Activated T-cell treated with anti-CD3 and anti-CD28 coated beads, Interleukin-2, amount 50 U/mL, for 48 hours (primary cell): Measurements from ENCODE around the gene DNASE2B.

Experiments used
- DNase-seq, 2 experiments: peaks; one replicate each; pipeline ENCODE4 v3.0.0-alpha.2; 2020

DNASE2B gene, protein sequence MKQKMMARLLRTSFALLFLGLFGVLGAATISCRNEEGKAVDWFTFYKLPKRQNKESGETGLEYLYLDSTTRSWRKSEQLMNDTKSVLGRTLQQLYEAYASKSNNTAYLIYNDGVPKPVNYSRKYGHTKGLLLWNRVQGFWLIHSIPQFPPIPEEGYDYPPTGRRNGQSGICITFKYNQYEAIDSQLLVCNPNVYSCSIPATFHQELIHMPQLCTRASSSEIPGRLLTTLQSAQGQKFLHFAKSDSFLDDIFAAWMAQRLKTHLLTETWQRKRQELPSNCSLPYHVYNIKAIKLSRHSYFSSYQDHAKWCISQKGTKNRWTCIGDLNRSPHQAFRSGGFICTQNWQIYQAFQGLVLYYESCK

DNA sequence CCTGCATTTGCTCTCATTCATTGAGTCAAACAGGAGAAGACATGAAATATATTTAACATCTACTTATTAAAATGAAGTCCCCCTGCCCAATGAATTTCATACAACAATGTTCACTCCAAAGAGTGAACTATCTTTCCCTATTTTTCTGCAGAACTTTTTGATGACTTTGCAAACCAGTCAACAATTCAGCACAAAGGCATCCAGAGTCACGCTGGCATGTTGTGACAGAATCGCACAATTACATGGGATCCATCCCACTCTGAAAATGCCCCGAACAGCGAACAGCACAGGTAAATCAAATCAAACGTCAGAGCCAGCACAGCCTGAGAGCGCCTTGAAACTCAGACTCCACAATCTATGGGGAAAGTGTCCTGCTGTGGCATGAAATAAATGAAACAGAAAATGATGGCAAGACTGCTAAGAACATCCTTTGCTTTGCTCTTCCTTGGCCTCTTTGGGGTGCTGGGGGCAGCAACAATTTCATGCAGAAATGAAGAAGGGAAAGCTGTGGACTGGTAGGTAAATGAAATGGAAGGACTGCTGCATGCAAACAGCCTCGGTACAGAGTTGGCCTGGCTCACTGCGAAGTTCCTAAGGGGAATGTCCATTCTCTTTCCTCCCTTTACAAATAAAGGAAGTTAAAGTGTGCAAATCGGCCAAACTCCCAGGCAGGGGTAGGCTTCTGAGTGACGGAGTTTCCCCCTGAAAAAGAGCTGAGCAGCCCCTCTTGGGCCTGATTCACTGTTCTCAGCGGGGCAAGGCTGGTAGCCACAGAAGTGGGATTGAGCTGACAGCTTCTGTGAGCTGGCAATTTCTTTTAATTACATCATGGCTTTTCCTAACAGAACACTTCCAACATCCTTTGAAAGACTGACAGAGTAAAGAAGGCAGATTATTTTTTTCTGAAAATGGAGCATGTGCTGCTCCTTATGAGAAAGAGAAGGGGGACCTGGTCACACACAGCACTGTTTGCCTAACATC lies at the start of gene DNASE2B:
Gene DNASE2B (plus strand): TSS at position 310 of the 981 bp plus-strand sequence. CDS start 81 bp downstream, at position 391.
- DNase-seq, result no peak

DNA sequence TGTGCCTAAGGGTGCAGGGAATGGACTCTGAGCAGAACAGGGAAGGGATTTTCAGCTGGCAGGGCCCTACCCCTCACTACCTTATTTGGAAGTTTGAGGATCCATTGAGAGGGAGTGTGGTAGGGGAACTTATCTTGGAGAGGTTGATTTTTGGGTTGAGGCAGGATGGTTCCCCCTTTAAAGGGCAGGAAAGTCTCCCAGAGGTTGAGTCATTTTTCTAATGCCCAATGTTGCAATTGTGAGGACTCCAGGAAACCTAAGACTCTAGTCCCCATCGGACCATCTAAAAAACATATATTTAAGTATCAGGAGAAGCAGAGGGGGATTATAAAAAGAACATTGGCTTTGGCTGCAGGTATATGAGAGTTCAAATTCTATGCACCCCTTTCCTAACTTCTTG lies 49.5 kb upstream of the DNASE2B start:
- no peak for DNase-seq

DNA sequence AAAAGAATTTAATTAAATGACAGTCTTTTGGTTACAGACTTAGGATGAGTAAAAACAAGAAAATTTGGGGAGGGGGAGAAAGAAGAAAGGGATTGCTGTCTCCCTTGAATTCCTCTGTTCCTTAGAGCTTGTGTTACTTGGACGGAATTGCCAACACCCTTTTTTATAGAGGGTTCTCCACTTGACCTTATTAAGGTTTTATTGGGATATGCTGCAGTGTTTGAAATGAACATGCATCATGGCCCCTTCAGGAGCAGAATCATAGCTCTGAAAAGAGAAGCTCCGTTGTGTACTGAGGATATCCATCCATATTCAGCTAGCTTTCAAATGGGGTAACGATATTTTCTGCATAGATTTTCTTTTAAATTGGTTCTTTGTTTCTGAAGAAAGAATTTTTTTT lies 48.2 kb upstream of the DNASE2B start:
- DNase-seq, result no peak

DNA sequence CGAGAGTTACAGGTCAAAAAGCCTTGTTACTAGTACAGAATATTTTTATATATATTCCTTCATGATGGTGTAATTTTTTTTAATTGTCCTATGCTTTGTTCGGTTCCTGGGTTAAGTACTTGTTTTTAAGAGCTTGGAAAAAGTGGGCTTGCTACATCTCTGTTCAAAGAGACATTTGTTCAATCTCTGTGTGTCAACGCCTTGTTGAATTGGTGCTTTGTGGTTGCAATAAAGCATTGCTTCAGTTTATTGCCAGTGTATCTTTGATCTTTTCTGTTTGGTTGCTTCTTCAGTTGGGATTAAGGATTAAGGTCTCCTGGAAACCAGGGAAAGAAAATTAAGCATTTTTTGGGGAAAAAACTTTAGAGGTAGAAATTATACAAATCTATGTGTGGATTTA lies 47.7 kb upstream of the DNASE2B start:
- no peak for DNase-seq

DNA sequence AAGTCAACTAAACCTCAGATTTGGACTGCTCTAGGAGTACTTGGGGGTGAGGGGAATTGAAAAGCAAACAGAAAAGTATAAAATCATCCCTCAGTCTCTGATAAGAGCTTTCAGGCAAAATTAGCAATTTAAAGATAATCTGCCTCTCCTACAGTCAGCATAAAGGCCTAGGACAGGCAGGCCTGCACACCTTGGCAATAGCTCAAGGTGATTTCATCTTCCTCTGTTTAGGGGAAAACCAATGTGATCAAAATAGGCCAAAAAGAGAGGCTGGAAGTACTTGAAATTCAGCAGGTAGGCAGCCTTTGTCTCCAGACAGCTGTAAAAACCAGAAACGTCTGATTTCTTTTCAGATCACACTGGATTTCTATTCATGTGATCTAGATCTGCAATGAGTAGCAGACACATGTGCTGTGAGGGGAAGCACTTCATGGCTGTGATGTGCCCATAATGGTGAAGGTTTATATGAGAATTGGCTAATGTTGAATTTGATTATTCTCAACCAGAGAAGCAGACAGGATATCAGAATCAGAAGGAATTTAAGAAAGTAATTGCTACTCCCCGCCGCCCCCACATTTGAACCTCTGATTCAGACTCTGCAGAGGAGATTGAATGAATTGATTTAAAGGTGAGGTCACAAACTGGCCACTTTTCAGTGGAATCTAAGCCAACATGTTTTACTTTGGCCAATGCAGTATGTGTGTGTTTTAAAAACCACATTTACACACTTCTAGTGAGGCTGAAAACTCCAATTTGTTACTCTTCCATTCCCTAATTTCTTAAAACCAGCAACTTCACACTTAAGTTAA lies 45.8 kb upstream of the DNASE2B start:
- no peak for DNase-seq

DNA sequence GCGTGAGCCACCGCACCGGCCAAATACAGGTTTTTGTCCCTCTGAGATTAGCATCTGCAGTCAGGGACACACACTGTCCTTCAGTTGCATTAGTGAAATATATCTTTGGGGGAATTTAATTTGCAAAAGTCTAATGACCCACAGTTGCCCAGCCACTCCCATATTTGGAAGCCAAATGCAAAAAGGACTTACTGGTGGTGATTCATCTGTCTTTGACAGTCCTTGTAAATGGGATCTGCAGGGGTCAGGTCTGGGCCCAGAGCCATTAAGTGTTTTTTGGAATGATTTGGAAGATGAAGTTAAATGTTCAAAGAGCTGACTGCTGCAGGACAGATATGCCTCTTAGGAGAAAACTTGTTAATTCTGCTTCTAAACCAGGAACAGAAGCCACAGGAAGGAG lies 44.6 kb upstream of the DNASE2B start:
- DNase-seq, result no peak

DNA sequence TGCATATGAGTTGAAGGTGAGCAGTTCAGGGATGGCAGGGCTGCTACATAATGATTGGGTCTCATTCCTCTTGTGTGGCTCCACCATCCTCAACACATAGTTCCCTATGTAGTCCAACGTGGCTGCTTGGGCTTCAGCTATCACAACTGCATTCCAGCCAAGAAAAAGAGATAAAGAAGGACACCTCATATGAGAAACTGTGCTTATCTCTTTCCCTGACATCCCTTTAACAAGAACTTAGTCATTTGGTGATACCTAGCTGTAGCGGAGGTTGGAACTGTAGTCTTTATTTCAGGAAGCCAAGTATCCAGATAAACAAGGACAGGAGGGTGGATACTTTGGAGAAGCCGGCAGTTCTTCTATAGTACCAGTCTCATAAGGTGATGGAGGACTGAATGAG lies 42.7 kb upstream of the DNASE2B start:
- DNase-seq, result no peak

DNA sequence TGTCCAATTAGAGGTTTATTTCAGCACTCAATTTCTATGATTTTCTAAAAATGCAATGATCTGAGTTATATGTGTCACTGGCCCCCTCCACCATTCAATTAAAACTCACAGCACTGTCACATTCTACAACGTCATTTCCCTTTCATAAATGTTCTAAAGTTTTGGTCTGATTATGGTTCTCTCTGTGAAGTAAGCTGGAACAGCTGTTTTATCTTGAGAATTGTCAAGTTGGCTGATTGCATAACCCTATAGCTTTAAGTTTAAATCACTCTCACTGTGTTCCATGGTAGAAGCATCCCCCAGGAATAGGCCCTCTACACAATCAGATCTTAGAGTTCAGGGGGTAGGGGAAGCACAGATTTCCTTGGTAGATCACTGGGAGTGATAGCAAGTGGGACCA lies 41.4 kb upstream of the DNASE2B start:
- no peak for DNase-seq

DNA sequence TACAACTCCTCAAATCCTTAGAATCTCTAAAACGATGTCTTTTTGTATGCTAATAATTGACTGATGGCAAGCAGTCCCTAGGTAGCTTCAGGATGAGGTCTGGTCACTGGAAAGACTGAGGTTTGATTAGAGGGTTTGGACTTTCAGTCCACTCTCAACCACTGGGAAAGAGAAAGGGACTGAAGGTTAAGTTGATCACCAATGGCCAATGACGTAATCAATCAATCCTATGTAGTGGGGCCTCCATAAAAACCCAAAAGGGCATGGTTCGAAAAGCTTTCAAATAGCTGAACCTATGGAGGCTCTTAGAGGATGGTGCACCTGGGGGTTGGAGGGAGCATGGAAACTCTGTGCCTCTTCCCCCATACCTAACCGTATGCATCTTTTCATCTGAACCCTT lies 39.6 kb upstream of the DNASE2B start:
- DNase-seq, result no peak

DNA sequence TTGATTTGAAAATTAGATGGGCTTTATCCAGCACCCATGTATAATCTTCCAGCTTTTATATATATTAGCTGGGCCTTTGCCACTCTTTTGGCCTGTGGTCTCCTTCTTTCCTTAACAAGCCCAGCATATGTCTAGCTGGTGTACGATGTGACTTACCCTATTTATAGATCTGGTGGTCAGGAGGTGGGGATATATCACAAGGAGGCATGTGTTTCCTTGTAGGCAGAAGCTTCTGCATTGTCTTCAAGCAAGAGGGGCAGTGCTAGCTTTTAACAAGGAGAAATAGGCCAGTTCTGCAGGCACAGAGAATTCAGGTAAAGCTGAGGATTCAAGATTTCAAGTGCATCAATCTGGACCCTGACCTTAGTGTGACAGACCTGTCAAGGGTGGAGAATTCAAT lies 38.0 kb upstream of the DNASE2B start:
- DNase-seq, result no peak

DNA sequence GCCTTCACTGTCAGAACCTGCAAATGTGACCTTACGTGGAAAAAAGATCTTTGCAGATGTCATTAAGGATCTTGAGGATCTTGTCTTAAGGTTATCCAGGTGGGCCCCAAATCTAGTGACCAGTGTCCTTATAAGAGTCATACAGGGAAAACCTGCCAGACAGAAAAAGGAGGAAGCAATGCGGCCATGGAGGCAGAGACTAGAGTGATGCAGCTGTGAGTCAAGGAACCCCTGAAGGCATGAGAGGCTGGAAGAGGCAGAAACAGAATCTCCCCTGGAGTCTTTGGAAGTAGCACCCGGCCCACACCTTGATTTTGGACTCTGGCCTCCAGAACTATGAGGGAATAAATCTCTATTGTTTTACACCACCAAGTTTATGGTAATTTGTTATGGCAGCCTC lies 36.5 kb upstream of the DNASE2B start:
- DNase-seq, result no peak

DNA sequence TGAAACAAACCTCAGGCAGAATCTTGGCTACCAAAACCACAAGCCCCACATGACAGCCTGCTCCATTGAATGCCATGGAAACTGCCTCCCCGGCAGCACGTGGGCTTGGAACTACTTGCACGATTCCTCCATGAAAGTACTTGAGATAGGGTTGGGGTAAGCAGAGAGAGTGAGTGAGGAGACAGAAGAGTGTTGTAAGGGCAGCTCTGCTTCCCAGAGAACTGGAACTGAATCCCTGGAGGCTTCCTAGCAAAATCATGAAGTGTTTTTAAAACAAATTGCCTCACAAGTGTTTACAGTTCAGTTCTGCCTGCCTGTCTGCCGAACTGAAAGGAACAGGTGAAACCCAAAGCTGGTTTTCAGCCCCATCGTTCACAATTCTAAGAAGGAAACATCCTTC lies 35.3 kb upstream of the DNASE2B start:
- DNase-seq, result no peak

DNA sequence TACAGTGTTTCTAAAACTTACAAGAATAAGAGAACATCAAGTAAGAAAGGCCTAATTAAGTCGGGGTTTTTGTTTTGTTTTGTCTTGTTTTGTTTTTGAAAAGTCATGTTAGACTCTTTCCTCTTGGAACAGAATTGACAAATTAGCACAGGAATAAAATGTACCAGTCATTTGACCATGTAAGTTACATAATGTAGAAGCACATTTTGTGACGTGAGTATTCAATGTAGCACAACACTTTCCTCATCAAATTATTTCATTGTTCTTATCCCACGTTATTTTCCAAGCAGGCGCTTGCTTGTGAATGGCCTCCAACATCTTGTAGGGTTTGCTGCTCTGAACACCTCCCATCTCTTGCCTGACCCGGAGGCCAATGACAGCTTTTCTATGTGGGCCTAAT lies 34.7 kb upstream of the DNASE2B start:
- DNase-seq, result no peak

DNA sequence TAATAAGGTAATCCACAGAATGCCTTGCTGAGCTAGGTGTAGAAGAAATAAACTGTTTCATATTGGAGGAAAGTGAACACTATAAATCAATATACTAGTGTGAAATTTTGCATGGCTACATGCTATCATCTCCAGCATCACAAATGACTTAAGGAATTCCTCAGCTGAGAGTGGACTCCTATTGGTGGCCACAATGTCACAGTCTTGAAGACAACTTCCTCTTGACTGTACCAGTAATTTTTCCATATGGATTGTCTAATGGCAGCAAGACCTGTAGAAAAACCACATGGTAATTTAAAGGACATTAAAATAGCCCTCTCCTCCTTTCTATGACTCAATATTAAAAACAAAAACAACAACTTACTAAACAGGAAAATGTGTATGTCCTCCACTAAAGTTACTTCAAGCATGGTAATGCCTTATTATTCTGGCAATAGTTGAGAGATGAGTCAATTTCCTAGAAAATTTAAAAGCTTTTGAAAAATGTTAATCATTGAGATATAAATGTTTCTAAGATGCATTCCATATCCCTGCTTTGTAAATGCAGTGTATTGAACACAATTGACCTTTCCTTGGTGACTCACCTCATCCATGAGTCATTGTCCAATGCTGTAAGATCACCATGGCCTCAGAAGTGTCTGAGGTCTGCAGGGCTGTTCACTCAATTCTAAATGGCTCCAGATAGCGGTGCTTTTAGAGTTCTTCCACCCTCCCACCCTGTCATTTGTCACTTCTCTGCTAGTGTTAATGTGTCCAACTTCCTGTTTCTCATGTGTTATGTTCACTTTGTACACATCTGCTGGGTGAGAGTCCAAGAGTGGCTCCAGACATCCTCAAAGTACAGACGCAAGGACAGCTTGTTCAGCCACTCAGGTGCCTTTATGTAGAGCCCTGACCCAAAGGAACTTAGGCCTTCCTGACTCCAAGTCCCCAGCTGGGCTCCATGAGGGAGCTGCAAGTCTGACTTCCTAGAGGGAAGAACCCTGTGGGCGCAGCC lies 32.8 kb upstream of the DNASE2B start:
- peak in 1 of 2 experiments; percentile 18 for DNase-seq

DNA sequence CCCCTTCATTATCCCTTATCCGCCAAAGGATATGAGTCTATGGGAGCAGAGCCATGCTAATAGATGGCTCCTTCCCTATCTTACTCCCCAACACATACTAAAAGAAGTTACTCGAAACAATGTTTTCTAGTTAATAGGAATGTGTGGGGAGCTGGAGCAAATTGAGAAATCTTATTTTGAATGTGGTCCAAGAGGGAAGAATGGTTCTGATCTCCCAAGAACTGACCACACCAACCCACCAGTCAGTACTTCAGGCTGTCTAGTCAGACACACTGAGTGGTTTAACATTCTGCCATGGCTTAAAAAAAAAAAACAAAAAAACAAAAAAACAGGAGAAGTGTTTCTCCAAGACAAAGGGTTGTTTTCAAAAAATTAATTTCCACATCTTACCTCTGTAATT lies 31.5 kb upstream of the DNASE2B start:
- DNase-seq, result no peak

DNA sequence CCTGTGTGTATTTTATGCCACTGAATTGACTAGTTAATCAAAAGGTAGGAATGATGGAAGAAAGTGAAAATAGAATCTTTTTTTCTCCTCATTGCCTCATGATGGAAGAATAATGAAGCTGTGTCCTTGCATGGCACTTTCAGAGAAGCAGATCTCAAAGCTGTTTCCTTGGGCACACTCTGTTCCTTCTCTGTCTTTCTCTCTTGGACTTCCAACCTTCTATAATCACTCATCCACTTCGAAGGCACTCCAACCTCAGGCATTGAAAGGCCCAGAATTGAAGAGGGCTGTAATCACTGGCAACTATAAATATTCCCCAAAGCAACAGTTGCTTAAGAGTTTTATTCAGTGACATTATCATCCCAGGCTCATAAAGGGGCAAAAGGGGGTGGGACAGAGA lies 31.1 kb upstream of the DNASE2B start:
- no peak for DNase-seq

DNA sequence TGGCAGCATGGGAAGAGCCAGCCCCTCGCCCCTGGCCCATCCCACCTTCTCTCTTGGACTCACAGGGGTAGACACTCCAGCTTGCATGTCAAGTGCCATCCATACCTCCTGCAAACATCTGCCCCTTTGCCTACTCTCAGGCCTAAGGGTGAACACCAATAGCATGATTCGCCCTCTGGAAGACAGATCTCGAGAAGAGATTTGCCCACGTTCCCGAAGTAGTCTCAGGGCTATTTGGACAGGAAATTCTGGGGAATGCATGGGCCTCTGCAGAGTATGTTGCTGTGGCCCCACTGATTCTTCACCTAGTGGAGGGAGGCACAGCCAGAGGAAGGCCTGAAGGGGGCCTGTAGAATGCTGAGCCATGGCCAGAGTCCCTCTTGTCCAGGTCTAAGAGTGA lies 29.8 kb upstream of the DNASE2B start:
- DNase-seq, result no peak

DNA sequence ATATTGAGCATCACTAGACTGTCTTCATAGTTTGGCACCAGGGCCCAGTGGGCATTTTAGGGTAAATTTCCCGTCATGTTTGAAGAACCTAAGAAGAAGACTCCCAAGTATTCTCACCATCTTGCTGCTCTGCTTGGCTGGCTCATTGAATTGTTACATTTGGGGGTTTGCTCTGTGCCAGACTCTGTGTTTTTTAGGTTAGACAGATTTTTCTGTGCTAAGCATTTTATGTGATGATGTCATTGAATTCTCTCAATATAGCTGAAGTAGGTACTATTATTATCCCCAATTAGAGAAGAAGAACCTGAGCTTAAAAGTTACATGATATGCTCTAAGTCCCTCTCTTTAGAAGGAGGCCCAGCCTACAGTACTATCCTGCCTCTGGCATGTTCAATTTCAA lies 28.0 kb upstream of the DNASE2B start:
- DNase-seq, result no peak

DNA sequence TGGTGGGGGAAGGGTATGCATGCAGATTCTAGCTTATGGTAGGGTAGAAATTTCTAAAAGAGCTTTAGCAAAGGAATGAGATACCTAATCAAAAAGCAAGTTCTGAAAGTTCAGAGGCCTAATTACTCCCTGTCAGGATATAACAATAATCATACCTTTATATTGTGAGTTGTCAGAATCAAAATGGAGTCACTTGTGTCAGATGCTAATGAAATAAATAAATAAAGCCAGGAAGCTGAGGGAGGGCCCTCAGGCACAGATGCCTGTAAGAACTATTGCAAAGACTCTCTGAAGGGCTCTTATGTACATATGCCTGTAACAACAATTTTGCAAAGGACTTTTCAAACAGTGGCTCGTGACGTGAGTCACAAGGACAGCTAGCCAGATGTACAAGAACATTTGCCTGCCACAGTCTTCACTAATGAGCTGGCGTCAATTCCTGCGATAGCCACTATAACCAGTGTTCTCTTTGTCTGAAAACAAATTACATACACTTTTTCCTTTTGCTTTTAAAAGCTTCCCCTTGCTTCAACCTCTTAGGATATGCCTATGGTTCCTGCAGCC lies 27.4 kb upstream of the DNASE2B start:
- DNase-seq, result no peak

DNA sequence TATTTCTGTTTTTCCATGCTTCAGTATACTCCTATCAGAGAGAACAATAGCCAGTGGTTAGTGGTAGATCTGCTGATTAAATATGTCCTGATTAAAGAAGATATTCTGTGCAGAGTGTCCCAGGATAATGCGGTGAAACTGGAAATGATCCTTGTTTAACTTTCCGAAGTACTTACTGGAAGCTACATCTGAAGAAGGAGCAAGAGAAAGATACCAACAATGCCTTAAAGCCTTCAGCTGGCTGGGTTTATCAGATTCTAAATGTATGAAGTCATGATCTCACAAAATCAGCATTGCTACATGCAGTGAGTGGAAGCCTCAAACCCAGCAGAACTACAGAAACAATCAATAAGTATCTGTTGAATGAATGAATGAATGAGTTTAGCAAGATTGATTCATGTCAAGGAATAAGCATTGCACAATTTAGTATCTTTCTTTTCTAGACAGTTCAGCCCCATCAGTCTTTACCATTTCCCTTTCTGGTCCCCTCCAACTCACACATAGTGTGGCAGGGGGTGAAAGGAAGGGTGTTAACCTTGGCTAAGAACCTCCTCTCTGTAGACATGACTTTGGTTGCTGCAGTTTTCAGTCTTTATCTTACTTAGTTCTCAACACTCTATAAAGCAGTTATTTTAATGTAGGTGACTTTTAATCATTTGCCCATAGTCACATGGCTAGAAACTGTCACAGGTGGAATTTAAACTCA lies 24.7 kb upstream of the DNASE2B start:
- no peak for DNase-seq
